Measurements from ENCODE around the gene VASH2.

The VASH2 gene

GRCh38 chr1:212933815-212934471 lies 16.4 kb upstream of the VASH2 start:
- no peak overlapping the region for H3K4me3 ChIP-seq (ENCODE audit: low read depth, low read length)
- TF ChIP-seq, protein P1, sequence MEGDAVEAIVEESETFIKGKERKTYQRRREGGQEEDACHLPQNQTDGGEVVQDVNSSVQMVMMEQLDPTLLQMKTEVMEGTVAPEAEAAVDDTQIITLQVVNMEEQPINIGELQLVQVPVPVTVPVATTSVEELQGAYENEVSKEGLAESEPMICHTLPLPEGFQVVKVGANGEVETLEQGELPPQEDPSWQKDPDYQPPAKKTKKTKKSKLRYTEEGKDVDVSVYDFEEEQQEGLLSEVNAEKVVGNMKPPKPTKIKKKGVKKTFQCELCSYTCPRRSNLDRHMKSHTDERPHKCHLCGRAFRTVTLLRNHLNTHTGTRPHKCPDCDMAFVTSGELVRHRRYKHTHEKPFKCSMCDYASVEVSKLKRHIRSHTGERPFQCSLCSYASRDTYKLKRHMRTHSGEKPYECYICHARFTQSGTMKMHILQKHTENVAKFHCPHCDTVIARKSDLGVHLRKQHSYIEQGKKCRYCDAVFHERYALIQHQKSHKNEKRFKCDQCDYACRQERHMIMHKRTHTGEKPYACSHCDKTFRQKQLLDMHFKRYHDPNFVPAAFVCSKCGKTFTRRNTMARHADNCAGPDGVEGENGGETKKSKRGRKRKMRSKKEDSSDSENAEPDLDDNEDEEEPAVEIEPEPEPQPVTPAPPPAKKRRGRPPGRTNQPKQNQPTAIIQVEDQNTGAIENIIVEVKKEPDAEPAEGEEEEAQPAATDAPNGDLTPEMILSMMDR (IDR thresholded peaks at IDR 0.05; ENCODE audit: low read depth, low read length, missing control alignments), result no peak
- no peak for DNase-seq (ENCODE audit: low read depth)

GRCh38 chr1:212935387-212935981 lies 14.9 kb upstream of the VASH2 start:
- no peak overlapping the region for H3K4me3 ChIP-seq (ENCODE audit: low read depth, low read length)
- TF ChIP-seq, protein P1 (IDR thresholded peaks at IDR 0.05; ENCODE audit: low read depth, low read length, missing control alignments), result no peak
- no peak for DNase-seq (ENCODE audit: low read depth)

DNA sequence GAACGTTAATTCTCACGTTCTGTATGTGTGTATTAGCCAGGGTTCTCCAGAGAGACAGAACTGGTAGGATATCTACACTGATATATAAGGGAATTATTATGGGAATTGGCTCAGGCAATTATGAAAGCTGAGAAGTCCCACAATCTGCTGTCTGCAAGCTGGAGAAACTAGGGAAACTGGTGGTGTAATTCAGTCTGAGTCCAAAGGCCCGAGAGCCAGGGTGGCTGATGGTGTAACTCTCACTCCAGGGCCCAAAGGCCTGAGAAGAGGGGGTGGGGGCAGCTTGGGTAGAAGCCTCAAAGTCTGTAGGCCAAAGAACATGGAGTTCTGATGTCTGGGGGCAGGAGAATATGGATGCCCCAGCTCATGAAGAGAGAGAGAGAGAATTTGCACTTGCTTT lies 13.3 kb upstream of the VASH2 start:
- no peak overlapping the region for H3K4me3 ChIP-seq (ENCODE audit: low read depth, low read length)
- no peak for DNase-seq (ENCODE audit: low read depth)
- TF ChIP-seq, protein P1 (IDR thresholded peaks at IDR 0.05; ENCODE audit: low read depth, low read length, missing control alignments), result no peak

DNA sequence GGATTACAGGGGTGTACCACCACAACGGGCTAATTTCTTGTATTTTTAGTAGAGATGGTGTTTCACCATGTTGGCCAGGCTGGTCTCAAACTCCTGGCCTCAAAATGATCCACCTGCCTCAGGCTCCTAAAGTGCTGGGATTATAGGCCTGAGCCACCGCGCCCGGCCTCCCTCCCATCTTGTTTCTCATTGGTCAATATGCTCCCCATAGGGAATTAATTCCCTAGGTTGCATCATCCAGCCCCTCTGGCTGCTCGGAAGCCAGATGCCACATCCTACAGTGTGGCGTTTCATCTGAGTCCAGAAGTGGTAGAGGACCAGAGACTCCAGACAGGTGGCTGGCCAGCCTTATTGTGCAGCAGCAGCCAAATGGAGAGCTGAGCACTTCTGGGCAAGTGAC lies 11.5 kb upstream of the VASH2 start:
- DNase-seq (ENCODE audit: low read depth), result no peak
- H3K4me3 ChIP-seq (ENCODE audit: low read depth, low read length), result no peak overlapping the region
- TF ChIP-seq, protein P1 (IDR thresholded peaks at IDR 0.05; ENCODE audit: low read depth, low read length, missing control alignments), result no peak

DNA sequence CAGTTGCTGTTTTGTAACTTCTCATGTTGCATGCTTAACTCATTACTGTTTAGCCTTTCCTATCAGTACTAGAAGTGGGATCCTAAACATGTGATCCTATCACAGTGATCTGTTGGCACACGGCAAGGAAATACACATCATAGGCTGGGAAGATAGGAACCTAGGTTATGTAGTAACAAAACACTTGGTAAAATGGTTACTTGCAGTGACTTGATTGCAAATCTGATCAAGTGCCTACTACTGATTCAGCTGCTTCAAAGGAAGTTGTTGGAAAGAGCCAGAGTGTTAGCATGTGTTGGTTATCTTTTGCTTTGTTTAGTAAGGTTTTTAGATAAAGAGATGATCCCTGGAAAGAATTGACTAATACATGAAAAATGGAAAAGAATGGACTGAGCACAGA lies 8.9 kb upstream of the VASH2 start:
- TF ChIP-seq, protein P1 (IDR thresholded peaks at IDR 0.05; ENCODE audit: low read depth, low read length, missing control alignments), result no peak
- DNase-seq (ENCODE audit: low read depth), result no peak
- H3K4me3 ChIP-seq (ENCODE audit: low read depth, low read length), result no peak overlapping the region

DNA sequence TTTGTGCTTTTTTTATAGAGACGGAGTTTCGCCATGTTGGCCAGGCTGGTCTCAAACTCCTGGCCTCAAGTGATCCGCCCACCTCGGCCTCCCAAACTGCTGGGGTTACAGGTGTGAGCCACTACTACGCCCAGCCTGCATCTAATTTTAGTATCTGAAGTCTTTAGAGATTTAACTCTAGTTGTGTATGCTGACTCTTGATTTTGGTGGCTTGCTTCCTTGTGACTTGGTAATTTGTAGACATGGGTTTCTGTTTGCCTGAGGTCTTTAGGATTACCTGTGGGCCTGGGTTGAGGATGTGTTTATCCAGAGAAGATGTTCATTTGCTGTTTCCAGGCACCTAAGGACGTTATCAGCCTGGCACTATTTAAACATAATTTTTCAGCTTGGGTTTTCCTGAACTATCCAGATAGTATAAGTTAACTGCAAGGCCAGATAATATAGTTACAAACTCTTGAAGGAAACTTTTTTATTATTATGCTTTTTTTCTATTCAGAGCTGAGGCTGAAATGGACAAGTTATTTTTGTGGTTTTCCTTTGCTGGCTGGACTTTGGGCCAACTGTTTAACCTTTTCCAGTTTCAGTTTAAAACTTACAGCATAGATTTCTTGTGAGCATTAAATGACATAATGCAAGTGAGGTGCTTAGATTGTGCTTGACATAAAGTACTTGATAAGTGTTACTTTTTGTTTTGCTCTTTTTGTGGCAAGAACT lies 7.5 kb upstream of the VASH2 start:
- DNase-seq (ENCODE audit: low read depth), result no peak
- TF ChIP-seq, protein P1 (IDR thresholded peaks at IDR 0.05; ENCODE audit: low read depth, low read length, missing control alignments), result no peak
- no peak overlapping the region for H3K4me3 ChIP-seq (ENCODE audit: low read depth, low read length)

Measured in GM12864 (cell line).